GM18526 (cell line): ENCODE data around the gene PPARA.

Experiments
- POLR2A ChIP-seq: IDR thresholded peaks from 3 replicates; pipeline ENCODE4 v1.6.1; 2011; ENCODE audit not compliant: insufficient read length; ENCODE audit errors: extremely low read depth

PPARA gene

GRCh38 chr22:46150034-46150654 lies at the start of gene PPARA:
TSS of gene PPARA (plus strand) at chr22:46150526. CDS start at chr22:46198384, 47,858 bp downstream.
- no peak for TF ChIP-seq POLR2A

GRCh38 chr22:46102159-46102558 lies 48.2 kb upstream of the PPARA start:
- TF ChIP-seq POLR2A = no peak

GRCh38 chr22:46102752-46103151 lies 47.6 kb upstream of the PPARA start:
- no peak for TF ChIP-seq POLR2A

- TF ChIP-seq POLR2A = no peak
Observed at GRCh38 chr22:46103181-46103580, 47.1 kb upstream of the PPARA start.

GRCh38 chr22:46103664-46104063 lies 46.7 kb upstream of the PPARA start:
- TF ChIP-seq POLR2A = no peak

- TF ChIP-seq POLR2A = no peak
Observed at GRCh38 chr22:46104170-46104880, 46.0 kb upstream of the PPARA start.

GRCh38 chr22:46104881-46105493 lies 45.3 kb upstream of the PPARA start:
- no peak for TF ChIP-seq POLR2A

GRCh38 chr22:46105494-46106278 lies 44.6 kb upstream of the PPARA start:
- no peak for TF ChIP-seq POLR2A

- TF ChIP-seq POLR2A = no peak
Observed at GRCh38 chr22:46106279-46107022, 43.9 kb upstream of the PPARA start.

GRCh38 chr22:46107089-46107664 lies 43.1 kb upstream of the PPARA start:
- no peak for TF ChIP-seq POLR2A

GRCh38 chr22:46107753-46108563 lies 42.4 kb upstream of the PPARA start:
- TF ChIP-seq POLR2A = no peak

GRCh38 chr22:46108564-46109473 lies 41.5 kb upstream of the PPARA start:
- no peak for TF ChIP-seq POLR2A

GRCh38 chr22:46109474-46110003 lies 40.8 kb upstream of the PPARA start:
- TF ChIP-seq POLR2A = no peak

GRCh38 chr22:46110215-46110614 lies 40.1 kb upstream of the PPARA start:
- TF ChIP-seq POLR2A = no peak
